Nephron progenitor cell (in vitro differentiated cells): ENCODE results near the gene IFITM5.
A peak's percentile ranks its signal among the peaks of the same experiment; 100 is the strongest.

ENCODE experiments used
- DNase-seq: peaks from one replicate; pipeline ENCODE4 v3.0.0; 2021
- H3K27ac Mint-ChIP-seq: 2 replicates; pipeline ENCODE4 v1.8.0; 2021; ENCODE audit warnings: mild to moderate bottlenecking, moderate library complexity, mixed read lengths
- H3K27me3 Mint-ChIP-seq: 2 replicates; pipeline ENCODE4 v1.8.0; 2021; ENCODE audit warnings: mild to moderate bottlenecking, low read depth, mixed read lengths; ENCODE audit not compliant: poor library complexity
- H3K36me3 Mint-ChIP-seq: 2 replicates; pipeline ENCODE4 v1.8.0; 2021; ENCODE audit warnings: low read depth, mixed read lengths
- H3K4me1 Mint-ChIP-seq: 2 replicates; pipeline ENCODE4 v1.8.0; 2021; ENCODE audit warnings: mixed read lengths
- H3K4me3 Mint-ChIP-seq: 2 replicates; pipeline ENCODE4 v1.8.0; 2021; ENCODE audit warnings: mild to moderate bottlenecking, moderate library complexity, mixed read lengths
- H3K9me3 Mint-ChIP-seq: 2 replicates; pipeline ENCODE4 v1.8.0; 2021; ENCODE audit warnings: mild to moderate bottlenecking, moderate library complexity, mixed read lengths
- CTCF ChIP-seq: fragments of 200-600 bp; sonication (generic); IDR thresholded peaks from 2 replicates; pipeline ENCODE4 v1.5.0; 2021; ENCODE audit warnings: antibody characterized with exemption

IFITM5 gene

GRCh38 chr11:284105-285020, 15.0 kb downstream of the IFITM5 start:
- H3K4me3 Mint-ChIP-seq: peak overlapping the region; percentile 14
- H3K27ac Mint-ChIP-seq: peak overlapping the region; percentile 70
- no peak for TF ChIP-seq CTCF
- DNase-seq: peak; percentile 59
- no peaks in the 10 kb centered on the region for H3K36me3 Mint-ChIP-seq
- H3K4me1 Mint-ChIP-seq: peaks cover 57% of the 10 kb centered on the region
- H3K9me3 Mint-ChIP-seq: no peaks in the 10 kb centered on the region
- peaks cover 12% of the 10 kb centered on the region for H3K27me3 Mint-ChIP-seq

- Mint-ChIP-seq H3K36me3 (no peaks in the 10 kb centered on the region), H3K27me3 (peaks cover 12% of the 10 kb centered on the region), H3K9me3 (no peaks in the 10 kb centered on the region), H3K27ac (peak overlapping the region; percentile 70), H3K4me1 (peaks cover 60% of the 10 kb centered on the region), H3K4me3 (peak overlapping the region; percentile 14)
- no peak for DNase-seq
- no peak for TF ChIP-seq CTCF
Observed at GRCh38 chr11:283405-284104, 15.8 kb downstream of the IFITM5 start.

GRCh38 chr11:282630-283360, 16.5 kb downstream of the IFITM5 start:
- Mint-ChIP-seq H3K36me3 (no peaks in the 10 kb centered on the region), H3K27ac (peak overlapping the region; percentile 29), H3K4me3 (peak overlapping the region; percentile 20), H3K9me3 (peaks cover 4% of the 10 kb centered on the region), H3K4me1 (peaks cover 59% of the 10 kb centered on the region), H3K27me3 (peaks cover 8% of the 10 kb centered on the region)
- DNase-seq: no peak
- TF ChIP-seq CTCF: no peak

GRCh38 chr11:282171-282570, 17.2 kb downstream of the IFITM5 start:
- TF ChIP-seq CTCF: no peak
- Mint-ChIP-seq H3K27ac (peak overlapping the region; percentile 21), H3K36me3 (peaks cover 3% of the 10 kb centered on the region), H3K4me1 (peaks cover 61% of the 10 kb centered on the region), H3K27me3 (peaks cover 7% of the 10 kb centered on the region), H3K9me3 (peaks cover 8% of the 10 kb centered on the region), H3K4me3 (no peak overlapping the region)
- DNase-seq: no peak

GRCh38 chr11:281486-282161, 17.7 kb downstream of the IFITM5 start:
- peaks cover 7% of the 10 kb centered on the region for H3K27me3 Mint-ChIP-seq
- H3K4me1 Mint-ChIP-seq: peaks cover 56% of the 10 kb centered on the region
- no peak for TF ChIP-seq CTCF
- peaks cover 3% of the 10 kb centered on the region for H3K36me3 Mint-ChIP-seq
- peak overlapping the region; percentile 21 for H3K27ac Mint-ChIP-seq
- no peak overlapping the region for H3K4me3 Mint-ChIP-seq
- H3K9me3 Mint-ChIP-seq: peaks cover 13% of the 10 kb centered on the region
- DNase-seq: no peak
